ENCODE results near the gene RNF220. TPM values are rescaled to one million over a fixed set of nuclear protein-coding genes. Genes with fewer than 3 reads are reported as not detected.

Gene RNF220
- total and polyA plus RNA-seq, 2 of the 13 experiments (the other 11 are each of a cell fraction or from before 2014, with no cell fraction given), result 48.2 to 72.1 TPM

DNA sequence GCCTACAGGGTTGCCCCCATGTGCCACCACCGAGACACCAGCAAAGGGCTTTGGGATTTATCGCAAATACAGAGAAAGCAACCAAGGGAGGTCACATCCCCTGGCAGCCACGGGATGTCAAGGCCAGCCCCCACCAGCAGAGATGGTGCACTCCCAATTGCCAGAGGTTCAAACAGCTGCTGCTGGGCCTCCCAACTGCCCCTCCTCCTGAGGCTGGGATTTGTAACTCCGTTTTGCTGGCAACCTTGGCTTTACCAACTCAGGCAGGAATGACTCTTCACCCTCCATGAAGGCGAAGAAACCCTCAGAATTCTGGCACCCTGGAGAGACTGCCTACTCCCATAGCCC, 257.6 kb downstream of the RNF220 start (continued):
- TF ChIP-seq ZNF687 (CRISPR knock-in tag; IDR thresholded peaks at IDR 0.05) (peak; percentile 52), NR0B2 (CRISPR knock-in tag; IDR thresholded peaks at IDR 0.05) (peak; percentile 38; the same call in 1 of the 2 replicates), ZNF546 (CRISPR knock-in tag; conservative IDR thresholded peaks at IDR 0.05) (no peak), MTF1 (CRISPR knock-in tag; IDR thresholded peaks at IDR 0.05) (no peak), ATF7 (IDR thresholded peaks at IDR 0.05) (no peak), ATF7 (CRISPR knock-in tag; IDR thresholded peaks at IDR 0.05) (no peak), CEBPB (IDR thresholded peaks at IDR 0.05; ENCODE audit: borderline replicate concordance, low read depth, low read length) (no peak), ZBTB42 (CRISPR knock-in tag; IDR thresholded peaks at IDR 0.05) (peak; percentile 67; the same call in 1 of the 2 replicates), NPAS2 (CRISPR knock-in tag; IDR thresholded peaks at IDR 0.05; ENCODE audit: borderline replicate concordance) (no peak), ZNF556 (CRISPR knock-in tag; IDR thresholded peaks at IDR 0.05; ENCODE audit: borderline replicate concordance) (no peak), SIX4 (CRISPR knock-in tag; IDR thresholded peaks at IDR 0.05) (no peak)
- TF ChIP-seq, protein P1, sequence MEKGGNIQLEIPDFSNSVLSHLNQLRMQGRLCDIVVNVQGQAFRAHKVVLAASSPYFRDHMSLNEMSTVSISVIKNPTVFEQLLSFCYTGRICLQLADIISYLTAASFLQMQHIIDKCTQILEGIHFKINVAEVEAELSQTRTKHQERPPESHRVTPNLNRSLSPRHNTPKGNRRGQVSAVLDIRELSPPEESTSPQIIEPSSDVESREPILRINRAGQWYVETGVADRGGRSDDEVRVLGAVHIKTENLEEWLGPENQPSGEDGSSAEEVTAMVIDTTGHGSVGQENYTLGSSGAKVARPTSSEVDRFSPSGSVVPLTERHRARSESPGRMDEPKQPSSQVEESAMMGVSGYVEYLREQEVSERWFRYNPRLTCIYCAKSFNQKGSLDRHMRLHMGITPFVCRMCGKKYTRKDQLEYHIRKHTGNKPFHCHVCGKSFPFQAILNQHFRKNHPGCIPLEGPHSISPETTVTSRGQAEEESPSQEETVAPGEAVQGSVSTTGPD (CRISPR knock-in tag; IDR thresholded peaks at IDR 0.05), result peak; percentile 48; the same call in 1 of the 2 replicates
- TF ChIP-seq, protein P2, sequence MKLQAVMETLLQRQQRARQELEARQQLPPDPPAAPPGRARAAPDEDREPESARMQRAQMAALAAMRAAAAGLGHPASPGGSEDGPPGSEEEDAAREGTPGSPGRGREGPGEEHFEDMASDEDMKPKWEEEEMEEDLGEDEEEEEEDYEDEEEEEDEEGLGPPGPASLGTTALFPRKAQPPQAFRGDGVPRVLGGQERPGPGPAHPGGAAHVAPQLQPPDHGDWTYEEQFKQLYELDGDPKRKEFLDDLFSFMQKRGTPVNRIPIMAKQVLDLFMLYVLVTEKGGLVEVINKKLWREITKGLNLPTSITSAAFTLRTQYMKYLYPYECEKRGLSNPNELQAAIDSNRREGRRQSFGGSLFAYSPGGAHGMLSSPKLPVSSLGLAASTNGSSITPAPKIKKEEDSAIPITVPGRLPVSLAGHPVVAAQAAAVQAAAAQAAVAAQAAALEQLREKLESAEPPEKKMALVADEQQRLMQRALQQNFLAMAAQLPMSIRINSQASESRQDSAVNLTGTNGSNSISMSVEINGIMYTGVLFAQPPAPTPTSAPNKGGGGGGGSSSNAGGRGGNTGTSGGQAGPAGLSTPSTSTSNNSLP (IDR thresholded peaks at IDR 0.05; ENCODE audit: low read depth, low read length), result no peak
